ENCODE measurements around the gene MED20.

GRCh38 chr6:41900861-41901260, 20.1 kb downstream of the MED20 start:
- no peak for TF ChIP-seq POLR2A (IDR thresholded peaks at IDR 0.05)
- no peak for TF ChIP-seq CTCF (IDR thresholded peaks at IDR 0.05 in 4 of 5, conservative IDR thresholded peaks at IDR 0.05 in 1 of 5)

Measured in gastrocnemius medialis (tissue), 4 donors.